HG03135 (cell line): ENCODE data around the gene CDH5.

Source experiments
- ATAC-seq: cut with Tn5 transposase; IDR thresholded peaks from one replicate; pipeline ENCODE4 v1.9.1; 2021; ENCODE audit warnings: mild to moderate bottlenecking, moderate library complexity; ENCODE audit not compliant: unreplicated experiment

The CDH5 gene

DNA sequence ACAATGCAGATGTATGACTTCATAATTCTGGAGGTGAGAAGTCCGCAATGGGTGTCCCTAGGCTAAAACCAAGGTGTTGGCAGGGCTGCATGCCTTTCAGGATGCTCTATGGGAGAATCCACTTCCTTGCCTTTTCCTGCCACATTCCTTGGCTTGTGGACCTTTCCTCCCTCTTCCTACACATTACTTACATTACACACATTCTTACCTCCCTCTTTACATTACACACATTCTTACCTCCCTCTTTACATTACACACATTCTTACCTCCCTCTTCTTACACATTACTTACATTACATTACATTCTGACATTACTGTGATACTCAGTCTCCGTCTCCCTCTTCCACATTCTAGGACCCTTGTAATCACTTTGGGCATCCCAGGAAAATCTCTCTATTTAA is 14.2 kb upstream of the CDH5 start:
- ATAC-seq: no peak

DNA sequence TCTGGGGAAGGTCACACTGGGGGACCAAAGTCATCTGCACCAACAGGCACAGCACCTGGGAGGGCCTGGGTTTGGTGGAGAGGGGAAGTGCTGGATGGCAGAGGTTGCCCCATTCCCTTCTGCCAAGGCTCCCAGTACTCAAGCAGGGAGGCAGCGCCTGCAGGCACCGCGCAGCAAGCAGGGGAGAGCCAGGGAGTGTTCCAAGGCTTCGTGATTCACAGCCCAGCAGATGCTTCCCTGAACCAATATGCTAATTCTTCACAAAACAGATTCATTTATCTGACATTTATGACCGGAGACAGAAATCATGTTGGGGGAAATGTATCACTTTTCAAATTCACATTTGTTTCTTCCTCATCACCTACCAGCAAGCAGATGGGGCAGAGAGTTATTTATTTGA is 13.4 kb upstream of the CDH5 start:
- no peak for ATAC-seq

- no peak for ATAC-seq
Measured at GRCh38 chr16:66354034-66354909, 12.2 kb upstream of the CDH5 start.

GRCh38 chr16:66355526-66355925 is 11.0 kb upstream of the CDH5 start:
- no peak for ATAC-seq

GRCh38 chr16:66357523-66357928 is 9.0 kb upstream of the CDH5 start:
- no peak for ATAC-seq

DNA sequence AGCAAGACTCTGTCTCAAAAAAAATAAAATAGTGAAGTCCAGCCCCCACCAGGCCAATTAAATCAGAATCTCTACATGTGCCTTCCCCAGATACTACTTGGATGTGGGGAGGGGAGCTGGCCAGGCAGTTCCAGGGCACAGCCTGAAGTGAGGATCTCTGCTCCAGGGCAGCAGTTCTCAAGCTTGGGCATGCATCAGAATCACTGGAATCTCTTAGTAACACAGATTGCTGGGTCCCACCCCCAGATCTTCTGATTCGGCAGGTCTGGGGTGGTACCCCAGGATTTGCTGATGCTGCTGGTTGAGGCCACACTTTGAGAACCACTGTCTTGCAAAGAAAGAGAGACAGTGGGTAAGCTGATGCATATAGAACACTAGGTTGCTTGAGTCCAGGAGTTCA is 8.3 kb upstream of the CDH5 start:
- ATAC-seq: no peak

GRCh38 chr16:66359012-66359411 is 7.5 kb upstream of the CDH5 start:
- ATAC-seq: no peak

GRCh38 chr16:66359811-66360608 is 6.5 kb upstream of the CDH5 start:
- no peak for ATAC-seq

DNA sequence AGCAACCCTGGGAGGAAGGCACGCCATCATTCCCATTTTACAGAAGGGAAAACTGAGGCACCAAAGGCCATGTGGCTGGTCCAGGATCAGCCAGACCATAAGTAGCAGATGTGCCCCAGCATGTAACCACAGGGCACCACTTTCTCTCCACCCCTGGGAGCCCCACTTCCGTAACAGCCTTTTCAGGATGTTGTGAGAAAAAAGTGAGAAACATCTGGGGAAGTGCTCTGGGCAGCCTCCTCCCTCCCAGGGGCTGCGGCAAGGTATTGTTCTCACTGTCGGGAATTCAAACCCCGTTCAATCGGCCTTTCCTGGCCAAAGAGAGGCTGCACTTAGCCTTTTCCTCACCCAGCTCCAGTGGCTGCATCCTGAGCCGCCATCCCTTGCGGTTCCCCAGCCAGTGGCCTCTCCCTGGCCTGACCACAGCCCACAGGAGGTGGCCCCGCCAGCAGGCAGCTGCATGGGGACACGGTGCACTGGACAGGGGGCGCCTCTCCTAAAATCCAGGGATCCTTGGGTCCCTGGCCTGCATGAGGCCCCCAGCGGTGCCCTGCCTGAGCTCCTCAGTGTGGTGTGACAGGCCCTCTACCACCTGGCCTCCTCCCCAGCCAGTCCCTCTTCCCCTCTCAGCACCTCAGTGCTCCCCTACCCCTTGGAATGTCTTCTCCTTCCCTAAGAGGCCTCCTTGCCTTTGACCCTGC is 5.7 kb upstream of the CDH5 start:
- ATAC-seq: no peak

GRCh38 chr16:66361604-66362135 is 4.8 kb upstream of the CDH5 start:
- no peak for ATAC-seq

- ATAC-seq: no peak
Measured at GRCh38 chr16:66363211-66363777, 3.2 kb upstream of the CDH5 start.

GRCh38 chr16:66364117-66364958 is 2.2 kb upstream of the CDH5 start:
- ATAC-seq: no peak

DNA sequence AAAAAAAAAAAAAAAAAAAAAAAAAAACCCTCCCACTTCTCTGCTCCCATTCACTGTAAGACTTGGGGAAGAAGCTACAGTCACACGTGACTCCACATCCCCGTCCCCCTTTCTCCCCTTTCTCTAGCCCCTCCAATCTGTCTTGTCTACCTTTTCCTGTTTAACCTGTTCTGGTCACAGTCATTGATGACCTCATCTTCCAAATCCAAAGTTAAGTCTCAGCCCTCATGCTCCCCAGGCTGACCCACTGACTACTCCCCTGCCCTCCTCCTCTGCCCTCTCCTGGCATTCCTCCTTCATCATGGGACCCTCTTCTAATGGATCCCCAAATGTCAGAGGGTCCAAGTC is 1.6 kb upstream of the CDH5 start:
- no peak for ATAC-seq

- ATAC-seq: no peak
Measured at GRCh38 chr16:66365651-66366050, 840 bp upstream of the CDH5 start.

DNA sequence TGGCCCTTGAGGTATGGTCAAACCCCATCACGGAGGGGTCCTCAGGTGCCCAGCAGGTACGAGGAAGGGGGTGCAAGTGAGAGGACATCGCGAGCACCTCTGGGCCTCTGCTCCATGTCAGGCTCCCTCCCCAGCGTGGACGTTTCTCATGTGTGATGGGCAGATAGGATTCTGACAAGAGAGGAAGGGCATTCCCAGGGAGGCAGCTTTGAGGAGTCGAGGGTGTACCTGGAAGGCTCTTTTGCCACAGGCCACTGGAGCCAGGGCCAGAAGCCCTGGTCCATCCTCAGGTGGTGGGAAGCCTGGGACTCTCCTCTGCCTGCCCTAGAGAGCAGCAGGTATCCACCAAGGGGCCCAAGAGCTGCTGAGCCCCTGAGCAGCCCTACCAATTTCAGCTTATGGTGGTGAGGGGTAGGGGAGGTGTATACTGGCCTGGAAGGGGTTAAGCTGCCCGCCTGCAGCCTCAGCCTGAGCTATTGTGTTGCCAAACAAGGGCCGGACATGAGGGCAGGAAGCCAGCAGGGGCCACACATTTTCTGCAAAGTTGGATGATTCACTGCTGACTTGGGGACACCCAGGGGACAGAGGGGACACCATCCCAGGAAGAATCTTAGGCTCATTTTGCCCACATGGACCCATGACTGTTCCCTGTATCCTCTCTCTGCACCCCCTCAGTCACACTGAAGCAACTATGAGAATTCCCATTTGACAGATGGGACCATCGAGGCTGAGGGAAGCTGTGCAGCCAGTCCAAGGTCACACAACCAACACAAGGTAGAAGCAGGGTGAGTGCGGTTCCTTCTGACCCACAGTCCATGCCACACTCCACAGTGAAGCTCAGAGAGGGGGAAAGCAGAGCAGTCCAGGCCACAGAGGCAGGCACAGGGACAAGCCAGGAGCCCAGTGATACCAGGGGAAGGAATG is 1.7 kb downstream of the CDH5 start:
- ATAC-seq: no peak

GRCh38 chr16:66369055-66369592 is 2.6 kb downstream of the CDH5 start:
- no peak for ATAC-seq

- no peak for ATAC-seq
Measured at GRCh38 chr16:66370786-66371684, 4.5 kb downstream of the CDH5 start.
